GM12873 (cell line): ENCODE measurements around the gene DOCK10.

ENCODE experiments used
- TF ChIP-seq, protein P1 (sequence below): IDR thresholded peaks from 2 replicates; pipeline ENCODE4 v1.5.1; 2012; ENCODE audit warnings: low read depth, mild to moderate bottlenecking, moderate library complexity, low read length, control low read depth; ENCODE audit not compliant: insufficient read depth; ENCODE audit errors: missing control alignments

Gene DOCK10

DNA sequence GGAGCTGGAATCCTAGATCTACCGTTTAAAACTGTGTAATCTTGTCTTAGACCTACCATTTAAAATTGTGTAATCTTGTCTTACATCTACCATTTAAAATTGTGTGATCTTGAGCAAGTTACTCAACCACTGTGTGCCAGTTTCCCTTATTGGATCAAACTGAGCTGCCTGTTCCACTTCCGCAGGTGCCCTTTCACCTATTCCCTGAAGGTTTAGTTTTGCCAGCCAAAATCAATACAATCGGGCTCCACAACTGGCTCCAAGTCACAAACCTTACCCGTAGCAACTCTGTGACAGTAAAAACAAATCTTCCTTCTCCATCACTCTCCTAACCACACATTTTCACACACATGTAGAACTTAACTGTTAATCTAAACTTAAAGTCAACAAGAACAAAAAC lies 20.1 kb downstream of the DOCK10 start:
- TF ChIP-seq, protein P1, sequence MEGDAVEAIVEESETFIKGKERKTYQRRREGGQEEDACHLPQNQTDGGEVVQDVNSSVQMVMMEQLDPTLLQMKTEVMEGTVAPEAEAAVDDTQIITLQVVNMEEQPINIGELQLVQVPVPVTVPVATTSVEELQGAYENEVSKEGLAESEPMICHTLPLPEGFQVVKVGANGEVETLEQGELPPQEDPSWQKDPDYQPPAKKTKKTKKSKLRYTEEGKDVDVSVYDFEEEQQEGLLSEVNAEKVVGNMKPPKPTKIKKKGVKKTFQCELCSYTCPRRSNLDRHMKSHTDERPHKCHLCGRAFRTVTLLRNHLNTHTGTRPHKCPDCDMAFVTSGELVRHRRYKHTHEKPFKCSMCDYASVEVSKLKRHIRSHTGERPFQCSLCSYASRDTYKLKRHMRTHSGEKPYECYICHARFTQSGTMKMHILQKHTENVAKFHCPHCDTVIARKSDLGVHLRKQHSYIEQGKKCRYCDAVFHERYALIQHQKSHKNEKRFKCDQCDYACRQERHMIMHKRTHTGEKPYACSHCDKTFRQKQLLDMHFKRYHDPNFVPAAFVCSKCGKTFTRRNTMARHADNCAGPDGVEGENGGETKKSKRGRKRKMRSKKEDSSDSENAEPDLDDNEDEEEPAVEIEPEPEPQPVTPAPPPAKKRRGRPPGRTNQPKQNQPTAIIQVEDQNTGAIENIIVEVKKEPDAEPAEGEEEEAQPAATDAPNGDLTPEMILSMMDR, result no peak

DNA sequence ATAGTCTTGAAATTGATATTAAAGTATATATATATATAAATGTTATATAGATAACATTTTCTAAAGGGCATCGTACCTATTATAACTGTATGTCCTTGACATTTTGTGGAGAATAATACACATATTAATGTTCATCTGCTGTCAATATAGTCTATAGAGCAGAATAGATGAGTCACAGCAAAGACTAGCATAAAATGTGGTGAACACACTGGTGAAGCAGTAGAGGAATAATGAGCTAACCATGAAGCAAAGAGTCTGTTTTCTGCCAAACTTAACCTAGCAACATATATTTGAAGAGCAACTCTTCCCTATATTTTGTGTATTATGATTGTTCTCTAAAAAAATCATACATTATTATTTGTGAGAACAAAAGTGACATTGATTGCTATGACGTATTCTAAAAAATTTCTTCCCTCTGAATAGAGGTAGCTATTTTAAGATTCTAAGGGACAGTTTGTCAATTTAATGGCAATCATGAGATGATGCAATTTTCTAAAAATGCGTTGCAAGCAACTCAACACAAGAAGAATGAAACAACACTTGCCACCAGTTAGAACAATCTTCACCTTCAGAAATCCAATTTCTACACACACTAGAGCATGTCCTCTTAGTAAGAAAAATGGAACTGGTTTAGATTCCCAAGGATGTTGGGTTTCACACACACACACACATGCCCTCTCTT lies 22.0 kb downstream of the DOCK10 start:
- TF ChIP-seq, protein P1, result no peak

DNA sequence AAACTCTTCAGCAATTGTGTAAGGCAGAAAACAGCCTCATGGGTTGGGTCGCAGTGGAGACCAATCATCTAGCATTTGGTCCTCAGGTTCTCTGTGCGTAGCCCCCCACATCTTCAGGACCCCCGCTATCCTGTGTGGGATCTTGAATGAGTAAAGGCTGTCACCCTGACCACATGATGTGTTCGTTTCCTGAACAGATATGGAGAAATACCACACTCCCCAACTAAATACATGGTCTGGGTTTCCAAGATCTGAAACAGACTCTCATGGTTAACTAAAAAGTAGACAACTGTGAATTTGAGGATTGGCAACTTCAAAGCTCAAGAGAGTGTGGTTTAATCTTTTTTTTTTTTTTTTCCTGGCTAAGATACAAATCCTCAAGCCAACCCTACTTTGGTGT lies 23.2 kb downstream of the DOCK10 start:
- TF ChIP-seq, protein P1, result no peak

DNA sequence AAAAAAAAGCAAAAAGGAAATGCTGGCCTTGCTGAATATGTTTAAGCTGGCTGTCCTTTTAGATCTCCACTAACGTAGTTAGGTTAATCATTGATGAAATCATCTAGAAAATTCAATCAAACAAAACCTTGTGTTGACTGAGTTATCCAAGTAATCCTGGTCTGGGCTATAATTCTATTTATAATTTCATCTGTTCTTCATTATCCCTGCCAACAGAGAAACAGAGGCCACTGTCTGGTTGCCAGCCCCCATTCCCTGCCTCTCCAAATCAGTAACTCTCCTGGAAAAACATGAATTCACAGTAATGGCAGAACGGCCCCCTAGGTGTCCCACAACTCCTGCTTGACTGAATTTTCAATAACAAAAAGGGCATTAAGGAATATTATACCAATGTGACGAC lies 24.6 kb downstream of the DOCK10 start:
- TF ChIP-seq, protein P1, result no peak

DNA sequence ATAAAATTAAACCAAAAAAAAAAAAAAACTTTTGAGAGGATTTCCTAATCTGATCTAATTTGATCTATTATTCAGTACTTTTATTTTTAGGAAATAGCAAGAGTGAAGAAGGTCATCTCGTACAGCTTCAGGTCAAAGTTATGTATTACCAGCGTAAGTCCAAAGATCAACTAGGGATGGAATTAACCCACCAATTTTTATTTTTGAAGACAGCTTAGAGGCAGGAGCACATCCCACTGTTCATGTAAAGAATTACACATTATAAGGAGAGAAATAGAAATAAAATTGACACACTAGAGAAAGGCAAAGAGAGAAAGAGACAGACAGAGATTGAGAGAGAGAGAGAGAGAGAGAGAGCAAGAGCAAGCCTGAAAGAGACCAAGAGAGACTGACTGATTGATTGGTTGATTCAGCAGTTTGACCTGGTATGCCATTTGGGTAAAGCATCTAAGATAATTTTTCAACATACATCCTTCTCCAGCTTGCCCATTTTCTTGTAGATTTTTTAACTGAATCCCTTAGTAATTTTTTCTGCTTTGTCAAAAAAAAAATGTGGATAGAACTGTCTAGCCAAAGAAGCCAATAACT lies 25.1 kb downstream of the DOCK10 start:
- TF ChIP-seq, protein P1, result no peak

DNA sequence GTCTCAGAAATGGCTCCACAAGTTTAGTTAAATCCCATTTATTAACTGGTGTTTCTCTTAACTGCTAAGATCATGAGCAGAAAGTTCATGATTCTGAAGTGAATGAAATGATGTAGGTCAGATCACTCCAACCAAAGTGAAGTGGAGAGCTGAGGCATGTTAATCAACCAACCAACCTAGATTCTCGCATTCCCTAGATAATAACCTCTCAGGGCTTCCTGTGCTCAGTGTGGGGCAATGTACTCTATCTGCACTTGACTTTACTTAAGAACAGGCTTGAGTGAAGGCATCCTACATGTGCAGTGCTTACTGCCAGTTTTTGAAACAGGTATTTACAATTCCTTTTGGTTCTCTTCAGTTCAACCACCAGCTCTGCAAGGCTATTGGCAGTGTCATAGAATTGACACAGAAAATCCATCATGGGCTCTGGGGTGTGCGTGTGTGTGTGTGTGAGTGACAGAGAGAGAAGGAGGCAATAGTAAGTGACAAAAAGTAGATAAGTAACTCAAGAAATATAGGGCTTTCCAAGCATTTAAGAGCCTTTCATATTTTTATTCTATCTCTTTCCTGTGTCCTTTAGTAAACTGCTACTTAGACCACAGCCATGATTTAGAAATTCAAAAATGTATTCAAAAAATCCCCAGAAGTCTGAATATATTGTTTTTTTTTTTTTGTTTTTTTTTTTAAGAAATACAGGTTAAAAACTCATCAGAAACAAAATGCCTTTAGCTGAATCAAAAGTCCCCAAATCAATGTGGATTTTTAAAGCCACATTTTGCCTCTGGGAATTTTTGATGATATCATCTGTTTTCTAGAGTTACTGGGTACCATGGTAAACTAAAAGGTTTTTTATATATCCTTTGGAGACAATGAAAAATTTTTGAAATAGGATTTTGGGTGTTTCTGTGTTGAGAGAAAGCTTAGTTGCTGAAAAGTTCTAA lies 28.6 kb downstream of the DOCK10 start:
- TF ChIP-seq, protein P1, result no peak

DNA sequence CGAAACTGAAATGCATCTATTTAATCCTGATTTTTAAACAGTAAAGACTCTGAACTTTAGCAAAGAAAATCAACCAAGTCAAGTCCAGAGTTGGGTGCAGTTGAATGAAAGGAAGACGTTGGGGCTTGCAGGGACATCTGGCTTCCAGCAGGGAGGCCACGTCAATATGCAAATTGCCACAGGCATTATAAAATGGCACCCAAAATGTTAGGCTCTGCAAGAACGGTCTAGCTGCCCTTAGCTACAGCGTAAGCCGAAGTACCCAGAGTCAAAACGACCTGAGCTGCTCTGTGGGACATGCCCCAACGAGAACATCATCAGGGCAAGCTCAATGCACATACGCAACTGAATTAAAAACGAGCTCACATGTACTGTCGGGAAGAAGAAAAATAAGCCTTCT lies 30.7 kb downstream of the DOCK10 start:
- TF ChIP-seq, protein P1, result no peak
